Adipocyte (in vitro differentiated cells): ENCODE data around the gene VWDE.
"Not testable (repeated sequence)": the region's sequence is repeated elsewhere in the genome, so short reads cannot be mapped to it uniquely, and the experiment has no call there.

ENCODE experiments used
- DNase-seq: peaks from one replicate; pipeline ENCODE4 v3.0.0-alpha.2; 2015; ENCODE audit warnings: low read depth
- H3K27me3 ChIP-seq: replicated peaks from 2 replicates; pipeline ENCODE4 v1.7.0; 2013; ENCODE audit warnings: mild to moderate bottlenecking, low read length, moderate library complexity; ENCODE audit not compliant: control insufficient read depth, insufficient read depth
- H3K36me3 ChIP-seq: 2 replicates; pipeline ENCODE4 v1.7.0; 2013; ENCODE audit warnings: low read length, mild to moderate bottlenecking, moderate library complexity; ENCODE audit not compliant: control insufficient read depth, insufficient read depth, severe bottlenecking
- H3K4me1 ChIP-seq: 2 replicates; pipeline ENCODE4 v1.7.0; 2013; ENCODE audit warnings: mild to moderate bottlenecking, low read length, moderate library complexity; ENCODE audit not compliant: control insufficient read depth, insufficient read depth
- H3K4me3 ChIP-seq: 2 replicates; pipeline ENCODE4 v1.7.0; 2013; ENCODE audit warnings: mild to moderate bottlenecking, low read length, moderate library complexity
- H3K9ac ChIP-seq: 2 replicates; pipeline ENCODE4 v1.7.0; 2013; ENCODE audit warnings: mild to moderate bottlenecking, low read length, moderate library complexity
- H3K9me3 ChIP-seq: 2 replicates; pipeline ENCODE4 v1.7.0; 2013; ENCODE audit warnings: mild to moderate bottlenecking, low read length, moderate library complexity; ENCODE audit not compliant: control insufficient read depth

VWDE gene

DNA sequence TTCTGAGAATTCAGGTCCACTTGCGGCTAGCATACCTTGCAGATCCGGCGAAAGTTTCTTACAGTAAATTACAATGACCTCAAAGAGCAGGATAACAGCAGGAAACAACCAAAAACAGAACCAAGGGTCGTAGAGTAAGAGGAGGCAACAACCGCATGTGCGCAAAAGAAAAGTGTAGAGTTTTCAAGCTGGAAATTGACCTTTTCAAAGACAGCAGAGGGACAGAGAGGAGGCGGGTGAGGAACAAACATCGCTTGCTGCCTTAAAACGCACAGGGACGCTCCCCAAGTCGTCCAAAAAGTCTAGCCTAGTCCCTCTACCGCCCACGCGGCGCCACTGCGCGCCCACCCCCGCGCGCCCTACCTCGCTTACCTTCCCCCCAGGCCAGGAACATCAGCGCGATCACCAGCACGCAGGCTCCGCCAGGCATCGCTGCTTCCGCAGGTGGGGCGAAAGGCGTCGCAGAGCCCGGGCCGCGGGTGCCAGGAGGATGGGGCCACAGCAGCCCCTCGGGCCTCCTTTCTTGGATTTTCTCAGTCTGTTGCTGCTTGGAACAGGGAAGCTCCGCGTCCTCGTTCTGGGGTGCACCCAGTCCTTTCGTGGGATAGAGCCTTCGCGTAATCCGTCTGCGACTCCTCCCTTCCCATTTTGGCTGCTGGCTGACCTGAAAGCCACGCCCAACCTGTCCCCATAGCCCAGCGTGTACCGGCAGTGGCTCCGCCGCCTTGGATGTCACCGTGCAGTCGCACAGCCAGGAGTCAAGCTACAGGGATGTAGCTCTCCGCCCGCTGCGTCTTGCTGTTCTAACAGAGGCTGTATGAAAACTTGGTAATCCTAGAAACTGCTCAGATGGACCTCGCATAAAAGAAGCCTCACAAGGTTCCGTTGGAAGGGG lies at the start of gene VWDE:
Gene VWDE (minus strand): TSS at position 579 of the 895 bp plus-strand sequence. CDS start 149 bp downstream, at position 430.
- Histone ChIP-seq H3K9ac (no peak within 1 kb of the TSS), H3K4me3 (peak within 1 kb of the TSS; percentile 71), H3K27me3 (peaks cover 36% of the 10 kb centered on the region), H3K4me1 (peaks cover 11% of the 10 kb centered on the region), H3K9me3 (peaks cover 2% of the 10 kb centered on the region), H3K36me3 (no peaks in the 10 kb centered on the region)
- DNase-seq = peak; percentile 12

DNA sequence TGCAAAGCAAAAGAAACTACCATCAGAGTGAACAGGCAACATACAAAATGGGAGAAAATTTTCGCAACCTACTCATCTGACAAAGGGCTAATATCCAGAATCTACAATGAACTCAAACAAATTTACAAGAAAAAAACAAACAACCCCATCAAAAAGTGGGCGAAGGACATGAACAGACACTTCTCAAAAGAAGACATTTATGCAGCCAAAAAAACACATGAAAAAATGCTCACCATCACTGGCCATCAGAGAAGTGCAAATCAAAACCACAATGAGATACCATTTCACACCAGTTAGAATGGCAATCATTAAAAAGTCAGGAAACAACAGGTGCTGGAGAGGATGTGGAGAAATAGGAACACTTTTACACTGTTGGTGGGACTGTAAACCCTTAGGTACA lies 49.5 kb upstream of the VWDE start:
- not testable (repeated sequence) for H3K9ac ChIP-seq, H3K36me3 ChIP-seq, H3K4me3 ChIP-seq, DNase-seq, H3K27me3 ChIP-seq, H3K9me3 ChIP-seq, H3K4me1 ChIP-seq

DNA sequence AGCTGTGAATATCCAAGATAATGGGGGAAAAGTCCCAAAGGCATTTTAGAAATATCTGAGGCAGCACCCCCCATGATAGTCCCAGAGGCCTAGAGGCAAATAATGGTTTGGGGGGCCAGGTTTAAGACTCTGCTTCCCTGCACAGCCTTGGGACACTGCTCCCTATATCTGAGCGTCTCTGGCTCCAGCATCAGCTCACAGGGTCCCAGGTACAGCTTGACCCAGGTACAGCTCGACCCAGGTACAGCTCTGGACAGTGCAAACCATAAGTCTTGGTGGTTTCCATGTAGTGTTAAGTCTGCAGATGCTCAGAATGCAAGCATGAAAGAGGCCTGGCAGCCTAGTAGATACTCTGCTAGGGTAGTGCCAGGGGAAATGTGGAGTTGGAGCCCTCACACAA lies 47.0 kb upstream of the VWDE start:
- Histone ChIP-seq H3K4me1 (no peaks in the 10 kb centered on the region), H3K9me3 (no peaks in the 10 kb centered on the region), H3K36me3 (no peaks in the 10 kb centered on the region), H3K27me3 (peaks cover 8% of the 10 kb centered on the region), H3K9ac (no peak overlapping the region), H3K4me3 (no peak overlapping the region)
- DNase-seq = no peak

DNA sequence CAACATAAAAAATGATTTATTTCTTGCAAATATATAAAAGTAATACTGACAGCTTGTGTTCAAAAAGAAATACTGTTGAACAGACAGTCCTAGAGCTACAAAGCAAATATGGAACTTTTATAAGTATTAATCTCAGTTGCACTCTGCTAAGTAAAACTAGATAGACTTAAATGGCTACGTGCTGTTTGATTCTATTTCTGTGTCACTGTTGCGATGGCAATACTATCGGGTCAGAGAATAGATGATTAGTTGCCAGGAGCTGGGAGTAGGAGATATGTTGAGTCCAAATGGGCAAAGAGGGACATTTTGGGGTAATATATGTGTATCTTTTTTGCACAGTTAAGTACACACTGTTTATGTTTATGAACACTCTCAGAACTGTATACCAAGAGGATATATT lies 41.1 kb upstream of the VWDE start:
- no peak overlapping the region for H3K4me3 ChIP-seq
- DNase-seq = no peak
- no peaks in the 10 kb centered on the region for H3K4me1 ChIP-seq
- H3K9ac ChIP-seq = no peak overlapping the region
- no peaks in the 10 kb centered on the region for H3K36me3 ChIP-seq
- no peaks in the 10 kb centered on the region for H3K9me3 ChIP-seq
- H3K27me3 ChIP-seq = peaks cover 2% of the 10 kb centered on the region

DNA sequence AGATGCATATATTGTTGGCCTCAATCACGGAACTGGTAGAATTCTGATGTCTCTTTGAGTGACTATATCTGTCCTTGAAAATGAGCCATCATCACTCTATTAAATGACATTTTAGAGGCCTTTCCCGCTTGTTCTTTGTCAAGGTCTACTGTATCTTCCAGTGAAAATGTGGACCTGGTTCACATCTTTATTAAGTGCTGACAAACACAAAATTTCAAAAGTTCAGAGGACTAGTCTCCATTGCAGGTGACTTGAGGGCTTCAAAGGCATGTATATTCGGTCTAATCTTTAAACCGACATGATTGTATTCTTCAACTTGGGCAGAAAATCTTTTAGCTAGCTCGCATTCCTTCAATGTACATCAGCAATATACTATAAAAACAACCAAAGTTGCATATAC lies 36.6 kb upstream of the VWDE start:
- no peaks in the 10 kb centered on the region for H3K9me3 ChIP-seq
- H3K4me1 ChIP-seq = no peaks in the 10 kb centered on the region
- no peak overlapping the region for H3K4me3 ChIP-seq
- DNase-seq = no peak
- H3K9ac ChIP-seq = no peak overlapping the region
- no peaks in the 10 kb centered on the region for H3K27me3 ChIP-seq
- no peaks in the 10 kb centered on the region for H3K36me3 ChIP-seq

DNA sequence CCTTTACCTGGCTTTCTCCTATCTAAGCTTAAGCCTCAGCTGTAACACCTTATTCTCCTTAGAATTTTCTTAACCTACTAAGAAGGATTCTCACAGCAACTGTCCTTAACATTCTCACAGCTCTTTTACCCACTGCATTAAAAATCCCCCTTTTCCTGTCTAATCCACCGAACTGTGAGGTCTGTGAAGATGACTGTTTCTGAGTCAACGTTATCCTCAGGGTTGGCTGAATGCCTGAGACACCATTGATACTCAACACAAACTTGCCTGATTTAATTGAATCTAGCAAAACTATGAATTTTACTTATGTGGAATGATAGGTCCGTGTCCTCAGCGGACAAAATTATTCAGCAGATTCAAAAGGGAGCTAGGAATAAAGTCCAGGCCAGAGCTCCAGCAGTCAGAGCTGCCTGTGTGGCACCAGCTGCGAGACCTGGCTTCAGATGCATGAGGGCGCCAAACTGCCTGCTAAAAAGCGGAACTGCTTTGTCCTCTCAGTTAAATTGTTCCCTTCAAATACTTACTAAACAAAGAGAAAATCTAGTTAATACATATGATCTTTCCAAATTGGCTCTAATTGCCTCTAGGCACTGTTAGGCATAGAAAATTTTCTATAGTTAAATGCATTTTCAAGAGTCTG lies 33.4 kb upstream of the VWDE start:
- no peak overlapping the region for H3K4me3 ChIP-seq
- DNase-seq = peak; percentile 7
- H3K9me3 ChIP-seq = no peaks in the 10 kb centered on the region
- H3K27me3 ChIP-seq = no peaks in the 10 kb centered on the region
- no peaks in the 10 kb centered on the region for H3K4me1 ChIP-seq
- no peak overlapping the region for H3K9ac ChIP-seq
- no peaks in the 10 kb centered on the region for H3K36me3 ChIP-seq

DNA sequence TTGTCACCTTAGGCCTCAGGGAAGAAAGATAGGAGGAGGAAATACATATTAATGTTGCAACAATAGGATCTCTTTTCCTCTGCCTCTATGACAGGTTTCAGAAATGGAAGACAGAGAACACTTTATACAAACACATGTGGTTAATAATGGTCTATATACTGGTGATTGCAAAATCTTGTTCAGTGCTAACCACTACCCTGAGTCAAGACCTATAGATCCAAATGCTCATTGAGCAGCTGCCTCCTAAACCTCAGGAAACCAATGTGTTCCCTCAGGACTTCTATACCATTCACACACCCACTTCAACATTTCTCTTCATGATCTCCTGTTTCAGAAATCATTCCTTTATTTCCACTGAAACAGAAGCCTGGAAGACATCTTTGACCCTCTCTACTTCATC lies 32.5 kb upstream of the VWDE start:
- Histone ChIP-seq H3K4me3 (no peak overlapping the region), H3K9me3 (no peaks in the 10 kb centered on the region), H3K4me1 (no peaks in the 10 kb centered on the region), H3K27me3 (no peaks in the 10 kb centered on the region), H3K9ac (no peak overlapping the region), H3K36me3 (no peaks in the 10 kb centered on the region)
- DNase-seq = no peak

DNA sequence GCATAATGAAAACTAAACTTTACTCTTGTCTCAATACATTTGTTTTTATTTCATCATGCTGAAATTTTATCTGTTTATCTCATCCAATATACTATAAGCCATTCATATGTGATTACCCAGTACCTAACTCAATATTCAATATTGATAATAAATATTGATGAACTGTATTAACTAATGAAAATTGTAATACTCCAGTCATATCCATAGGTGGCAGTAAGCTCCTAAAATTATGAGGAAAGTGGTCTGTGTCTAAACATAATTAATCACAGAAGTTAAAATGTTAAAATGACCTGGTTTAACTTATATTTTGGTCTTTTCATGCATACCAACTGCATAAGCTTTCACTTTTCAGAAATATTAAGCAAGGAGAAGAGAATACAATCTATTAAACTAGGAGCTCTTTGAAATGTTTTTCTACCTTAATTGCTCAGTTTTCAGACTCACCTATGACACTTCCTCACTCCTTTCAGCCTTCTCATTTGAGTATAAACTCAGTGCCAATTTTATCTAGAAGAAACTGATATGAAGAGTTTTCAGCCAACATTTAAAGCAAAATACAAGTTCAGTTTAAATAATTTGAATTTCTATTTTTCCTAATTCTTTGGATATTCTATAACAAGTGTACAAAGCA lies 30.5 kb upstream of the VWDE start:
- Histone ChIP-seq H3K9me3 (no peaks in the 10 kb centered on the region), H3K4me1 (no peaks in the 10 kb centered on the region), H3K4me3 (no peak overlapping the region), H3K27me3 (no peaks in the 10 kb centered on the region), H3K36me3 (no peaks in the 10 kb centered on the region), H3K9ac (no peak overlapping the region)
- DNase-seq = peak; percentile 37

DNA sequence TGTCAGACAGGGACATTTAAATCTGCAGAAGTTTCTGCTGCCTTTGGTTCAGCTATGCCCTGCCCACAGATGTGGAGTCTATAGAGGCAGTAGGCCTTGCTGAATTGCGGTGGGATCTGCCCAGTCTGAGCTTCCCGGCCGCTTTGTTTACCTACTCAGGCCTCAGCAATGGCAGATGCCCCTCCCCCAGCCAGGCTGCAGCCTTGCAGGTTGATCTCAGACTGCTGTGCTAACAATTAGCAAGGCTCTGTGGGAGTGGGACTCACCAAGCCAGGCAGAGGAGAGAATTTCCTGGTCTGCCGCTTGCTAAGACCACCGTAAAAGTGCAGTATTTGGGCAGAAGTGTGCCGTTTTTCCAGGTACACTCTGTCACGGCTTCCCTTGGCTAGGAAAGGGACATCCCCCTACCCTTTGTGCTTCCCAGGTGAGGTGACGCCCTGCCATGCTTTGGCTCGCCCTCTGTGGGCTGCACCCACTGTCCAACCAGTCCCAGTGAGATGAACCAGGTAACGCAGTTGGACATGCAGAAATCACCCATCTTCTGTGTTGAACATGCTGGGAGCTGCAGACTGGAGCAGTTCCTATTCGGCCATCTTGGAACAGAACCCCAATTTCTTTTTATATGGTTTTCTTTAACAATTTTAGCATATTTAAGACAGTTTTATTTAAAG lies 28.4 kb upstream of the VWDE start:
- no peak for DNase-seq
- H3K4me1 ChIP-seq = no peaks in the 10 kb centered on the region
- no peak overlapping the region for H3K9ac ChIP-seq
- no peak overlapping the region for H3K4me3 ChIP-seq
- H3K9me3 ChIP-seq = peaks cover 2% of the 10 kb centered on the region
- no peaks in the 10 kb centered on the region for H3K27me3 ChIP-seq
- H3K36me3 ChIP-seq = no peaks in the 10 kb centered on the region

DNA sequence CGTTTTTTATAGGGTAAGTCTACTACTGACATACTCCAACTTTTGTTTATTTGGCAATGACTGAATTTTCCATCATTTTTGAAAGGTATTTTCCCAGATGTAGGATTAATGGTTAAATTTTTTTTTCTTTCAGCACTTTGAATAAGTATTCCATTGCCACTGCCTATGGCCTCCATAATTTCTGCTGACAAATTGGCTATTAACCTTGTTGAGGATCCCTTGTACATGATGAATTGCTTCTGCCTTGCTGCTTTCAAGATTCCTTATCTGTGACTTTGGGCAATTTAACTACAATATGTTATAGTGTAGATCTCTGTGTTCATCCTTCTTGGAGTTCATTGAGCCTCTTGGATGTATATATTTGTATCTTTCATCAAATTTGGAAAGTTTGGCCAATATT lies 21.6 kb upstream of the VWDE start:
- Histone ChIP-seq H3K27me3 (no peaks in the 10 kb centered on the region), H3K9ac (no peak overlapping the region), H3K4me1 (peaks cover 20% of the 10 kb centered on the region), H3K36me3 (no peaks in the 10 kb centered on the region), H3K4me3 (no peak overlapping the region), H3K9me3 (peaks cover 4% of the 10 kb centered on the region)
- no peak for DNase-seq
